GM18526 (cell line): Measurements from ENCODE around the gene TNKS2.

Experiments
- POLR2A ChIP-seq: IDR thresholded peaks from 3 replicates; pipeline ENCODE4 v1.6.1; 2011; ENCODE audit not compliant: insufficient read length; ENCODE audit errors: extremely low read depth

TNKS2 gene

GRCh38 chr10:91813251-91813650 lies 15.0 kb downstream of the TNKS2 start:
- TF ChIP-seq POLR2A = no peak

GRCh38 chr10:91816981-91817380 lies 18.8 kb downstream of the TNKS2 start:
- no peak for TF ChIP-seq POLR2A

- no peak for TF ChIP-seq POLR2A
Observed at GRCh38 chr10:91820144-91820543, 21.9 kb downstream of the TNKS2 start.

- no peak for TF ChIP-seq POLR2A
Observed at GRCh38 chr10:91824076-91824475, 25.9 kb downstream of the TNKS2 start.

DNA sequence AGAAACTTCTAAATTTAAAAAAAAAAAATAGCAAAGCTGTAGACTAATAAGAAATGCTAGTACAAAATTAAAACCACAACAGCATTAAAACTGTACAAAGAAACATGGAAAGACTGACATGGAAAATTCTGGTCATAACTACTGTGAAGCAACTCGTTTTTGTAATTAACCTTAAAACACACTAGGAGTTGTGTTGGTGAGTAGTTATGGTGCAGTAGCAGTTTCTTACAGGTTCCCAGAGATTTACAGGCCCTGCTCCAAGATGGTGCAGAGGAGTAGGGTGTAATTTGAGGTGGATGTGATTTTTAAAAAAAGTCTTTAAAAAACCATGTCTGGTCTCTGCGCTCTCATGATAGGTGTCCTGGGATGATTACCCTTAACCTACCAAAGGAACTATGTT lies 31.0 kb downstream of the TNKS2 start:
- no peak for TF ChIP-seq POLR2A

DNA sequence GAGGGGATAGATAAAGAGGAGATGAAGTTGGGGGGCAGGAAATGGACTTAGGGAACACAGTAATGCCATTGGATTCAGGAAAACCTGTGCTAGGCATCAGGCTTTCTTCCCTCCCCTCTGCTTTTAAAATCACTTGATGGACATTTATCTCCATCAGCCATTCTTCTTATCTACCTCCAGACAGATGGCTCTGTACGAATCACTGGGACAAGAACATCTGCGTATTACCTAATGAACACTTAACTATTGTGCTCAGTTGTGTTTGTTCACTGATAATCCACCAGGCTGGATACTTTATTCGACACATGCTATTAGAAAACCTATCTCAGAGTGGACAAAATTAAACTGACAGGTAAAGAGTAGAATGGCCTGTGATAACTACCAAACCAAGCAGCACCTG lies 40.0 kb downstream of the TNKS2 start:
- TF ChIP-seq POLR2A = no peak

DNA sequence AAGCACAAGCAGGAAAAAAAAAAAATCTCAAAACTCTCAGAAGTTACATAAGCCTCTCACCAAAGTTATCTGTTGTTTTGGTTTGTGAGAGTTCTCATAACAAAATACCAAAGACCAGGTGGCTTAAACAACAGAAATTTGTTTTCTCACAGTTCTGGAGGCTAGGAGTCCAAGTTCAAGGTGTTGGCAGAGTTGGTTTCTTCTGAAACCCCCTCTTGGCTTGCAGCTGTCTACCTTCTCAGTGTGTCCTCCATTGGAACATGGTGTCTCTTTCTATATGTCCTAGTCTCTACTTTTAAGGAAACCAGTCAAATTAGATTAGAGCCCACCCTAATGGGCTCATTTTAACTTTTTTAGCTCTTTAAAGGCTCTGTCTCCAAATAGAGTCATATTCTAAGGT lies 44.9 kb downstream of the TNKS2 start:
- no peak for TF ChIP-seq POLR2A

DNA sequence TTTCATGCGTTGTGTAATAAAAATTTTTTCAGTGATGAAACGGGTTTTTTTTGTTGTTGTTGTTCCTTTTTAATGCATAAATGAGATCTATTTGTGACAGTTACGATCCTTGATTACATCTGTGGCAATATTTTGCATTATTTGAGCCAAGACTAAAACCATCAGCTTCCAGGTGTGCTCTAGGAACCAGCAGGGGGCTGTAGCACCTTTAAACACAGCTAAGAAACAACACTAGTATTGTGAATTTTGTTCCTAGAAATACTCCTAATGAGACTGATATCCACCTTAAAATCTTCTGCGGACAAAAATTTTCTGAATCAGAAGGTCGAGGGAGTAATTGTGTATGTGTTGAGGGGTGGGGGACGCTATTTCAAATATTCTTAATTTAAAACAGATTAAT lies 58.4 kb downstream of the TNKS2 start:
- no peak for TF ChIP-seq POLR2A

GRCh38 chr10:91860885-91861284 lies 62.7 kb downstream of the TNKS2 start:
- TF ChIP-seq POLR2A = no peak

- no peak for TF ChIP-seq POLR2A
Observed at GRCh38 chr10:91864099-91864498, 65.9 kb downstream of the TNKS2 start.

DNA sequence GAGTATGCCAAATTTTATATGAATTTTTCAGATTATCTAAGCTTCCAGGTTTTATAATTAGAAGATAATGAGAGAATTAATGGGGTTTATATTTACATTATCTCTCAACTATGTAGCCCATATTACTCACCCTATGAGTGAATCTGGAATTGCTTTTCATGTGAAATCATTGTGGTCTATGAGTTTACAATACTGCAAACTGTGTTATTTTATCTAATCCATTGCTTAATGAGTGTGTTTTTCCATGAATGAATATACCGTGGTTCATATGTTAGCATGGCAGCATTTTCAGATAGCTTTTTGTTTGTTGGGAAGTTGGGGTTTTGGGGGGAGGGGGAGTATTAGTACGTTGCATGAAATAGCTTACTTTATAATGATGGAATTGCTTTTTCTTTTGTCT lies 66.5 kb downstream of the TNKS2 start:
- no peak for TF ChIP-seq POLR2A

- no peak for TF ChIP-seq POLR2A
Observed at GRCh38 chr10:91865562-91866081, 67.4 kb downstream of the TNKS2 start.

DNA sequence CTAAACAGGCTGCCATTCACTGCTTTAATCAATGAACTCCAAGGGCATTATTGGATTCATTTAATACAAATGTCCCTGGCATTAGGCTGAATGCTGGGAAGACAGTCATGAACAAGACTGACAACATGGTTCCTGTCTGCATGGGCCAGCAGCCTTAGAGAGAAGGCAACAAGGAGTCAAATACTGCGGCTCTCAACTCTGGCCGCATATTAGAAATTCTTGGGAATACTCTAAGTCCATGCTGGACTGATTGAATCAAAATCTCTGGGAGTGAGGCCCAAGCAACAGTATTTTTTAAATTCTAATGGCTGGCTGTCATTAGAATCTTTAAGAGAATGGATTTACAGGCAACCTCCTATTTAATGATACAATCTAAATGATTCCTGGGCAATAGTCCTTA lies 76.9 kb downstream of the TNKS2 start:
- no peak for TF ChIP-seq POLR2A

DNA sequence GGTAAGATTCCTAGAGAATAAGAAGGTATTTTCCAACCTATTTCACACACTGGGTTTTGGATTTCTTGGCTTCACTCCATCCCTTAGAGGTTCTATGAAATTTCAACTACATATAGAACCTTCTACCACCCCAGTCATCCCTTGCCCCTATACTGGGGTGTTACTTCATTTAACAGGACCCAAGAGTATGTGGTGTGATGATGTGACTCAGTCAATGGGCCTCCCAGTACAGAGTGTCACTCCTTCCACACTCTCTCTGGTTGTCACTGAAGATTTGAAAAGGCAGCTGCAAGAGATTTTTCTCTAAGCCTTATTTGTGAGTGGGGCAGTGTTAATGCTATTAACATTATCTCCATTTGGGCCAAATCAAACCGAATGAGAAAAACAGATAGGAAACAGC lies 77.6 kb downstream of the TNKS2 start:
- no peak for TF ChIP-seq POLR2A

DNA sequence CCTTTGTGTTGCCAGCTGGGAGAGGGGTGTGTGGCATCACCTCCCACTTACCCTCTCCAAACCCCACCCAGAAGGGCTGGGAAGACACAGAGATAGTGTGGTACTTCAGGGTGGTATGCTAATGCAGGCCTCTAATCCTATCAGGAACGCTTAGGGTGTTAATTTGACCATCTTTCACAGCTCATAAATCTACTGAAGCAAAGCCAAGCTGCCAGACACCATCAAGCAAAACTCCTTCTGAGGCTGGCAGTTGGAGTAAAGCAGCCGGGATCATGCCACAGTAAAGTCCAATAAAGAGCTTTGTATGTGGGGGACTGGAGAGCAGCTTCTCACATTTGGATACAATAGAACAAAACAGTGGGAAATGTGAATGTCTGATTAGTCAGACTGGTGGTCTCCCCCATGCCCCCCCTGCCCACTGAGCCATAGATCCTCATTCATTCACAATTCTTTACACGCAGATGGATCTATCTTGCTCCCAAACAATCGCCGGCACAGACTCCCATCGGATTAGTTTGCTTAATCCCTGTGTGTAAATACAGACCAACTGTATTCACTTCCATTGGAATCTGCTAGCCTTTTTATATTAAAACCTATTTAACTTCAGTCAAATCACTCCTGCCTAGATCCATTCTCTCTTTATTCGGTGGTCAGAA lies 81.4 kb downstream of the TNKS2 start:
- no peak for TF ChIP-seq POLR2A

DNA sequence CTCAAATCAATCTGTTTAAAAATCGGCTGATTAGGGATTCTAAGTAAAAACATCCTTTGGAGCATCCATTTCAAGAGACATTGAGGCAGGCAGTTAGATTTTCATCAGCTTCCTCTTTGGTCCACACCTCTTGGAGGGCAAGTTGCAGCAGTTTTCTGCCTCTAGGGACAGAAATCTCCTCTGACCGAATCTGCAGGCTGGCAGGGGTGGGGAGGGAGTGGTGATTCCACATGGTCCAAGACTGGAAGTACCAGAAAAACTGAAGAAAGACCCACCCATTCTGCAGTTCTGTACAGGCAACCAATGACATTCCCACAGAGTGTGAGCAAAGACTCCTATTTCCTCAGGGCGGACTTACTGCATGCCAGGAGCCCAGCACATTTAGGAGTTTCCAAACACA lies 82.1 kb downstream of the TNKS2 start:
- TF ChIP-seq POLR2A = no peak
